ENCODE data around the gene KRIT1. TPM values are rescaled to one million over a fixed set of nuclear protein-coding genes. Genes with fewer than 3 reads are reported as not detected.

The KRIT1 gene
- total RNA-seq, 1 experiment from 2014 or later, result 34.1 TPM

GRCh38 chr7:92149736-92150239, 95.9 kb downstream of the KRIT1 start (continued):
- TF ChIP-seq ZNF425 (CRISPR knock-in tag; conservative IDR thresholded peaks at IDR 0.05), result no peak
- TF ChIP-seq ZSCAN18 (CRISPR knock-in tag; IDR thresholded peaks at IDR 0.05), result no peak
- TF ChIP-seq ZNF219 (CRISPR knock-in tag; IDR thresholded peaks at IDR 0.05; ENCODE audit: borderline replicate concordance), result no peak

Small RNAs within 50 kb of the gene (microRNA-seq; reads per million reads assigned to microRNA genes)
- not detected for gene MIR1285-1 (ENCODE audit: borderline number of aligned reads)

Other genes with a start within 250 kb of the KRIT1 start
- 81.4 to 85.1 TPM (median 84.1 TPM) in 3 replicates for gene CYP51A1, start 111.4 kb downstream of the KRIT1 start, total RNA-seq (2021)
- gene LRRD1, start 66.8 kb downstream of the KRIT1 start, total RNA-seq (2021), result not detected in 3 replicates
- gene ANKIB1, start 60 bp upstream of the KRIT1 start, total RNA-seq (2021), result 38.5 to 43.4 TPM (median 41.9 TPM) in 3 replicates
- 34.4 to 37.6 TPM (median 36.4 TPM) in 3 replicates for gene GATAD1, start 201.6 kb upstream of the KRIT1 start, total RNA-seq (2021)
- gene ERVW-1, start 232.0 kb upstream of the KRIT1 start, total RNA-seq (2021), result 0.07 to 0.14 TPM in 2 of 3 replicates, not detected in the other